BLaER1 treated with 17β-estradiol and CSF1 and Interleukin-3, amounts not matched to agents 10 nM and 100 nM (cell line): ENCODE results near the gene GRIN2A.

Source experiments
- H3K27ac ChIP-seq, 11 experiments: shearing (Covaris generic); formaldehyde crosslinking; 2 replicates each; pipeline ENCODE4 v1.8.1; 2022
- H3K27me3 ChIP-seq, 11 experiments: shearing (Covaris generic); formaldehyde crosslinking; 2 replicates each; pipeline ENCODE4 v1.8.1; 2022
- H3K36me3 ChIP-seq, 11 experiments: shearing (Covaris generic); formaldehyde crosslinking; 2 replicates each; pipeline ENCODE4 v1.8.1; 2022
- H3K4me1 ChIP-seq, 10 experiments: shearing (Covaris generic); formaldehyde crosslinking; 2 replicates each; pipeline ENCODE4 v1.8.1; 2022
- H3K4me2 ChIP-seq, 11 experiments: shearing (Covaris generic); formaldehyde crosslinking; 2 replicates each; pipeline ENCODE4 v1.8.1; 2022
- H3K4me3 ChIP-seq, 10 experiments: shearing (Covaris generic); formaldehyde crosslinking; 2 replicates each; pipeline ENCODE4 v1.8.1; 2022
- H3K9ac ChIP-seq, 11 experiments: shearing (Covaris generic); formaldehyde crosslinking; 2 replicates each; pipeline ENCODE4 v1.8.1; 2022
- H3K9me3 ChIP-seq, 11 experiments: shearing (Covaris generic); formaldehyde crosslinking; replicated peaks in 1 of 11; 2 replicates each; pipeline ENCODE4 v1.8.1; 2022
- H4K20me1 ChIP-seq, 11 experiments: shearing (Covaris generic); formaldehyde crosslinking; 2 replicates each; pipeline ENCODE4 v1.8.1; 2022
- Cebpa-rat ChIP-seq, 11 experiments: shearing (Covaris generic); IDR thresholded peaks; 2 replicates each; pipeline ENCODE4 v1.8.1; 2022

GRIN2A gene

GRCh38 chr16:10196999-10197398 lies 14.8 kb upstream of the GRIN2A start:
- no peak overlapping the region for H3K9ac ChIP-seq
- peak in 6 of 11 experiments; percentile 12 to 47 (median 25); a peak in 3 of 22 replicates for TF ChIP-seq Cebpa-rat (IDR thresholded peaks at IDR 0.05)
- no peaks in the 10 kb centered on the region for H3K36me3 ChIP-seq
- peaks cover 0 to 11% (median 0%) of the 10 kb centered on the region in 10 experiments; a peak in 4 of 20 replicates for H3K4me1 ChIP-seq
- H3K27me3 ChIP-seq = no peaks in the 10 kb centered on the region
- no peak overlapping the region for H3K27ac ChIP-seq
- 0 out of 22 replicates have a peak, but pooled peaks cover 0 to 5% (median 0%) of the 10 kb centered on the region in 11 experiments for H3K9me3 ChIP-seq
- peak overlapping the region in 1 of 11 experiments; percentile 1; a peak in 1 of 22 replicates for H3K4me2 ChIP-seq
- H4K20me1 ChIP-seq = no peaks in the 10 kb centered on the region
- no peak overlapping the region for H3K4me3 ChIP-seq

GRCh38 chr16:10191096-10191495 lies 8.9 kb upstream of the GRIN2A start:
- H3K4me3 ChIP-seq = no peak overlapping the region
- H3K9ac ChIP-seq = no peak overlapping the region
- peaks cover 0 to 6% (median 0%) of the 10 kb centered on the region in 10 experiments; a peak in 2 of 20 replicates for H3K4me1 ChIP-seq
- no peaks in the 10 kb centered on the region for H4K20me1 ChIP-seq
- H3K4me2 ChIP-seq = no peak overlapping the region
- H3K27me3 ChIP-seq = peaks cover 0 to 1% (median 0%) of the 10 kb centered on the region in 11 experiments; a peak in 1 of 22 replicates
- no peaks in the 10 kb centered on the region for H3K36me3 ChIP-seq
- no peak for TF ChIP-seq Cebpa-rat (IDR thresholded peaks at IDR 0.05)
- H3K27ac ChIP-seq = no peak overlapping the region
- 0 out of 22 replicates have a peak, but pooled peaks cover 0 to 4% (median 0%) of the 10 kb centered on the region in 11 experiments for H3K9me3 ChIP-seq

- no peak overlapping the region for H3K9ac ChIP-seq
- no peak overlapping the region for H3K4me2 ChIP-seq
- no peak for TF ChIP-seq Cebpa-rat (IDR thresholded peaks at IDR 0.05)
- no peaks in the 10 kb centered on the region for H3K36me3 ChIP-seq
- no peak overlapping the region for H3K4me3 ChIP-seq
- H3K4me1 ChIP-seq = peaks cover 0 to 6% (median 0%) of the 10 kb centered on the region in 10 experiments; a peak in 2 of 20 replicates
- H3K27me3 ChIP-seq = peaks cover 0 to 13% (median 7%) of the 10 kb centered on the region in 11 experiments; a peak in 17 of 22 replicates
- H3K27ac ChIP-seq = no peak overlapping the region
- H3K9me3 ChIP-seq = no peaks in the 10 kb centered on the region
- no peaks in the 10 kb centered on the region for H4K20me1 ChIP-seq
These were observed 7.7 kb upstream of the GRIN2A start for GRCh38 chr16:10189861-10190390.

GRCh38 chr16:10188236-10188635 lies 6.0 kb upstream of the GRIN2A start:
- TF ChIP-seq Cebpa-rat (IDR thresholded peaks at IDR 0.05) = no peak
- Histone ChIP-seq H3K4me3 (no peak overlapping the region), H3K36me3 (no peaks in the 10 kb centered on the region), H4K20me1 (peaks cover 0 to 7% (median 0%) of the 10 kb centered on the region in 11 experiments; a peak in 4 of 22 replicates), H3K27me3 (peaks cover 17 to 30% (median 24%) of the 10 kb centered on the region in 11 experiments), H3K27ac (no peak overlapping the region), H3K9me3 (no peaks in the 10 kb centered on the region), H3K4me2 (no peak overlapping the region), H3K9ac (no peak overlapping the region), H3K4me1 (peaks cover 0 to 6% (median 0%) of the 10 kb centered on the region in 10 experiments; a peak in 3 of 20 replicates)

- H4K20me1 ChIP-seq = peaks cover 0 to 22% (median 4%) of the 10 kb centered on the region in 11 experiments; a peak in 9 of 22 replicates
- H3K4me2 ChIP-seq = peak overlapping the region; percentile 77 to 99 (median 88)
- H3K27ac ChIP-seq = no peak overlapping the region
- H3K4me3 ChIP-seq = peak overlapping the region; percentile 45 to 67 (median 55); a peak in 19 of 20 replicates
- peaks cover 10 to 20% (median 18%) of the 10 kb centered on the region in 10 experiments; a peak in 17 of 20 replicates for H3K4me1 ChIP-seq
- peaks cover 45 to 59% (median 50%) of the 10 kb centered on the region in 11 experiments for H3K27me3 ChIP-seq
- H3K9ac ChIP-seq = peak overlapping the region in 7 of 11 experiments; percentile 8 to 65 (median 36); a peak in 7 of 22 replicates
- no peaks in the 10 kb centered on the region; a peak in 1 of 22 replicates for H3K9me3 ChIP-seq
- no peaks in the 10 kb centered on the region for H3K36me3 ChIP-seq
- no peak for TF ChIP-seq Cebpa-rat (IDR thresholded peaks at IDR 0.05)
These were observed 749 bp downstream of the GRIN2A start for GRCh38 chr16:10181196-10182162.

- Histone ChIP-seq H3K4me3 (no peak overlapping the region), H3K27ac (no peak overlapping the region), H3K9ac (no peak overlapping the region), H4K20me1 (peaks cover 0 to 22% (median 4%) of the 10 kb centered on the region in 11 experiments; a peak in 9 of 22 replicates), H3K27me3 (peaks cover 45 to 57% (median 50%) of the 10 kb centered on the region in 11 experiments), H3K9me3 (no peaks in the 10 kb centered on the region; a peak in 1 of 22 replicates), H3K4me2 (peak overlapping the region in 3 of 11 experiments; percentile 88 to 91 (median 89); a peak in 4 of 22 replicates), H3K4me1 (peaks cover 10 to 20% (median 18%) of the 10 kb centered on the region in 10 experiments; a peak in 17 of 20 replicates), H3K36me3 (no peaks in the 10 kb centered on the region)
- no peak for TF ChIP-seq Cebpa-rat (IDR thresholded peaks at IDR 0.05)
These were observed 1.5 kb downstream of the GRIN2A start for GRCh38 chr16:10180771-10181163.

- no peak overlapping the region for H3K4me3 ChIP-seq
- peaks cover 10 to 20% (median 18%) of the 10 kb centered on the region in 10 experiments; a peak in 17 of 20 replicates for H3K4me1 ChIP-seq
- no peak overlapping the region for H3K27ac ChIP-seq
- no peak overlapping the region for H3K4me2 ChIP-seq
- no peaks in the 10 kb centered on the region; a peak in 1 of 22 replicates for H3K9me3 ChIP-seq
- no peaks in the 10 kb centered on the region for H3K36me3 ChIP-seq
- H3K9ac ChIP-seq = no peak overlapping the region
- peaks cover 0 to 22% (median 4%) of the 10 kb centered on the region in 11 experiments; a peak in 9 of 22 replicates for H4K20me1 ChIP-seq
- H3K27me3 ChIP-seq = peaks cover 45 to 52% (median 48%) of the 10 kb centered on the region in 11 experiments
- no peak for TF ChIP-seq Cebpa-rat (IDR thresholded peaks at IDR 0.05)
These were observed 2.0 kb downstream of the GRIN2A start for GRCh38 chr16:10180042-10180770.

GRCh38 chr16:10178526-10178925 lies 3.7 kb downstream of the GRIN2A start:
- Histone ChIP-seq H3K27ac (no peak overlapping the region), H3K4me2 (no peak overlapping the region), H3K4me1 (peaks cover 10 to 20% (median 18%) of the 10 kb centered on the region in 10 experiments; a peak in 17 of 20 replicates), H4K20me1 (peaks cover 0 to 18% (median 4%) of the 10 kb centered on the region in 11 experiments; a peak in 9 of 22 replicates), H3K36me3 (no peaks in the 10 kb centered on the region), H3K9ac (no peak overlapping the region), H3K4me3 (no peak overlapping the region), H3K9me3 (peaks cover 0 to 5% (median 4%) of the 10 kb centered on the region in 11 experiments; a peak in 6 of 22 replicates), H3K27me3 (peaks cover 28 to 35% (median 31%) of the 10 kb centered on the region in 11 experiments)
- TF ChIP-seq Cebpa-rat (IDR thresholded peaks at IDR 0.05) = no peak
